NT2/D1 (cell line): Measurements from ENCODE around the gene LYPD6.

ENCODE experiments used
- DNase-seq: peaks from one replicate; pipeline ENCODE4 v3.0.0-alpha.2; 2011; ENCODE audit warnings: low read depth, low spot score
- H3K27me3 ChIP-seq: 2 replicates; pipeline ENCODE4 v1.6.0; 2011; ENCODE audit warnings: mild to moderate bottlenecking; ENCODE audit not compliant: insufficient read length, insufficient read depth
- H3K36me3 ChIP-seq: 2 replicates; pipeline ENCODE4 v1.6.1; 2011; ENCODE audit warnings: mild to moderate bottlenecking, low read length, mixed read lengths; ENCODE audit not compliant: insufficient read depth, insufficient read length
- H3K4me1 ChIP-seq: 2 replicates; pipeline ENCODE4 v1.5.1; 2011; ENCODE audit not compliant: insufficient read depth, insufficient read length
- H3K4me3 ChIP-seq: 2 replicates; pipeline ENCODE4 v1.5.1; 2011; ENCODE audit warnings: low read depth; ENCODE audit not compliant: insufficient read length
- H3K9ac ChIP-seq: 2 replicates; pipeline ENCODE4 v1.6.0; 2011; ENCODE audit warnings: low read depth; ENCODE audit not compliant: insufficient read length
- H3K9me3 ChIP-seq: 2 replicates; pipeline ENCODE4 v1.5.1; 2011; ENCODE audit warnings: mild to moderate bottlenecking, low read length; ENCODE audit not compliant: insufficient read depth
- SUZ12 ChIP-seq: IDR thresholded peaks from 2 replicates; pipeline ENCODE4 v1.6.1; 2011; ENCODE audit not compliant: insufficient read length, insufficient read depth; ENCODE audit errors: extremely low read depth
- YY1 ChIP-seq: IDR thresholded peaks from 2 replicates; pipeline ENCODE4 v1.6.1; 2011; ENCODE audit not compliant: insufficient read length, insufficient read depth
- ZNF274 ChIP-seq: IDR thresholded peaks from 2 replicates; pipeline ENCODE4 v1.6.1; 2011; ENCODE audit warnings: mild to moderate bottlenecking, low read depth, low read length

Gene LYPD6

GRCh38 chr2:149451417-149452165 is 121.2 kb downstream of the LYPD6 start:
- Histone ChIP-seq H3K4me3 (no peak overlapping the region), H3K27me3 (no peaks in the 10 kb centered on the region), H3K4me1 (peaks cover 3% of the 10 kb centered on the region), H3K9me3 (no peaks in the 10 kb centered on the region), H3K9ac (no peak overlapping the region), H3K36me3 (no peaks in the 10 kb centered on the region)
- TF ChIP-seq SUZ12 (no peak), ZNF274 (no peak), YY1 (no peak)
- DNase-seq: peak; percentile 9

GRCh38 chr2:149456285-149456684 is 125.9 kb downstream of the LYPD6 start:
- Histone ChIP-seq H3K27me3 (no peaks in the 10 kb centered on the region), H3K9me3 (peaks cover 5% of the 10 kb centered on the region; the same call in 1 of the 2 replicates), H3K4me1 (no peaks in the 10 kb centered on the region), H3K9ac (no peak overlapping the region), H3K4me3 (no peak overlapping the region), H3K36me3 (no peaks in the 10 kb centered on the region)
- TF ChIP-seq YY1: no peak
- TF ChIP-seq ZNF274: no peak
- no peak for TF ChIP-seq SUZ12
- no peak for DNase-seq

GRCh38 chr2:149458502-149458901 is 128.1 kb downstream of the LYPD6 start:
- no peak for DNase-seq
- Histone ChIP-seq H3K36me3 (no peaks in the 10 kb centered on the region), H3K9ac (no peak overlapping the region), H3K4me3 (no peak overlapping the region), H3K9me3 (peaks cover 18% of the 10 kb centered on the region), H3K27me3 (no peaks in the 10 kb centered on the region), H3K4me1 (no peaks in the 10 kb centered on the region)
- no peak for TF ChIP-seq ZNF274
- no peak for TF ChIP-seq YY1
- no peak for TF ChIP-seq SUZ12

GRCh38 chr2:149463328-149464002 is 133.1 kb downstream of the LYPD6 start:
- Histone ChIP-seq H3K4me1 (no peaks in the 10 kb centered on the region), H3K9me3 (peaks cover 18% of the 10 kb centered on the region), H3K9ac (no peak overlapping the region), H3K27me3 (no peaks in the 10 kb centered on the region), H3K4me3 (no peak overlapping the region), H3K36me3 (peaks cover 2% of the 10 kb centered on the region)
- TF ChIP-seq SUZ12 (no peak), YY1 (no peak), ZNF274 (no peak)
- no peak for DNase-seq

- Histone ChIP-seq H3K27me3 (no peaks in the 10 kb centered on the region), H3K9me3 (peaks cover 18% of the 10 kb centered on the region), H3K36me3 (peaks cover 6% of the 10 kb centered on the region), H3K9ac (no peak overlapping the region), H3K4me3 (no peak overlapping the region), H3K4me1 (no peaks in the 10 kb centered on the region)
- TF ChIP-seq SUZ12: no peak
- TF ChIP-seq ZNF274: no peak
- TF ChIP-seq YY1: no peak
- DNase-seq: no peak
Observed at GRCh38 chr2:149464396-149464795, 134.0 kb downstream of the LYPD6 start.

GRCh38 chr2:149465873-149466272 is 135.5 kb downstream of the LYPD6 start:
- Histone ChIP-seq H3K27me3 (no peaks in the 10 kb centered on the region), H3K4me3 (no peak overlapping the region), H3K4me1 (no peaks in the 10 kb centered on the region), H3K9ac (no peak overlapping the region), H3K9me3 (peaks cover 17% of the 10 kb centered on the region), H3K36me3 (peaks cover 10% of the 10 kb centered on the region)
- TF ChIP-seq YY1 (no peak), ZNF274 (no peak), SUZ12 (no peak)
- no peak for DNase-seq

GRCh38 chr2:149466635-149467034 is 136.2 kb downstream of the LYPD6 start:
- H3K9ac ChIP-seq: no peak overlapping the region
- no peaks in the 10 kb centered on the region for H3K4me1 ChIP-seq
- H3K4me3 ChIP-seq: no peak overlapping the region
- peaks cover 10% of the 10 kb centered on the region for H3K36me3 ChIP-seq
- peaks cover 9% of the 10 kb centered on the region for H3K9me3 ChIP-seq
- DNase-seq: no peak
- no peaks in the 10 kb centered on the region for H3K27me3 ChIP-seq
- TF ChIP-seq YY1 (no peak), SUZ12 (no peak), ZNF274 (no peak)
